ENCODE measurements around the gene PTBP2.

Gene PTBP2

GRCh38 chr1:96825231-96825630 lies 103.6 kb downstream of the PTBP2 start:
- Histone ChIP-seq H3K36me3 (ENCODE audit: control insufficient read depth in 1 of 2, insufficient read depth in 2 of 2, low read length in 2 of 2) (peaks cover 0 to 3% of the 10 kb centered on the region in 2 donors), H3K27ac (ENCODE audit: low read length) (no peak overlapping the region), H3K4me3 (ENCODE audit: low read depth in 1 of 2, low read length in 2 of 2) (no peak overlapping the region), H3K27me3 (ENCODE audit: low read depth, low read length) (no peaks in the 10 kb centered on the region), H3K4me1 (ENCODE audit: control insufficient read depth in 1 of 2, insufficient read depth in 2 of 2, low read length in 2 of 2) (peaks cover 0 to 1% of the 10 kb centered on the region in 2 donors), H3K9me3 (ENCODE audit: control insufficient read depth in 1 of 2, low read length in 2 of 2) (no peaks in the 10 kb centered on the region)

- Histone ChIP-seq H3K4me3 (ENCODE audit: low read depth in 1 of 2, low read length in 2 of 2) (no peak overlapping the region), H3K4me1 (ENCODE audit: control insufficient read depth in 1 of 2, insufficient read depth in 2 of 2, low read length in 2 of 2) (no peaks in the 10 kb centered on the region), H3K36me3 (ENCODE audit: control insufficient read depth in 1 of 2, insufficient read depth in 2 of 2, low read length in 2 of 2) (peaks cover 0 to 3% of the 10 kb centered on the region in 2 donors), H3K9me3 (ENCODE audit: control insufficient read depth in 1 of 2, low read length in 2 of 2) (no peaks in the 10 kb centered on the region), H3K27ac (ENCODE audit: low read length) (no peak overlapping the region), H3K27me3 (ENCODE audit: low read depth, low read length) (no peaks in the 10 kb centered on the region)
Measured at GRCh38 chr1:96825950-96826576, 104.5 kb downstream of the PTBP2 start.

- Histone ChIP-seq H3K9me3 (ENCODE audit: control insufficient read depth in 1 of 2, low read length in 2 of 2) (no peaks in the 10 kb centered on the region), H3K4me3 (ENCODE audit: low read depth in 1 of 2, low read length in 2 of 2) (no peak overlapping the region), H3K4me1 (ENCODE audit: control insufficient read depth in 1 of 2, insufficient read depth in 2 of 2, low read length in 2 of 2) (peaks cover 0 to 10% of the 10 kb centered on the region in 2 donors), H3K27me3 (ENCODE audit: low read depth, low read length) (no peaks in the 10 kb centered on the region), H3K27ac (ENCODE audit: low read length) (no peak overlapping the region), H3K36me3 (ENCODE audit: control insufficient read depth in 1 of 2, insufficient read depth in 2 of 2, low read length in 2 of 2) (no peaks in the 10 kb centered on the region)
Measured at GRCh38 chr1:96833376-96833775, 111.8 kb downstream of the PTBP2 start.

- H3K27ac ChIP-seq (ENCODE audit: low read length), result no peak overlapping the region
- H3K4me1 ChIP-seq (ENCODE audit: control insufficient read depth in 1 of 2, insufficient read depth in 2 of 2, low read length in 2 of 2), result peaks cover 0 to 10% of the 10 kb centered on the region in 2 donors
- H3K27me3 ChIP-seq (ENCODE audit: low read depth, low read length), result no peaks in the 10 kb centered on the region
Measured at GRCh38 chr1:96834986-96835385, 113.4 kb downstream of the PTBP2 start.

GRCh38 chr1:96837057-96837780 lies 115.6 kb downstream of the PTBP2 start:
- H3K4me3 ChIP-seq (ENCODE audit: low read depth in 1 of 2, low read length in 2 of 2), result peak overlapping the region in 1 of 2 donors; percentile 17
- no peaks in the 10 kb centered on the region for H3K36me3 ChIP-seq (ENCODE audit: control insufficient read depth in 1 of 2, insufficient read depth in 2 of 2, low read length in 2 of 2)
- no peaks in the 10 kb centered on the region for H3K27me3 ChIP-seq (ENCODE audit: low read depth, low read length)
- H3K4me1 ChIP-seq (ENCODE audit: control insufficient read depth in 1 of 2, insufficient read depth in 2 of 2, low read length in 2 of 2), result peaks cover 0 to 10% of the 10 kb centered on the region in 2 donors
- no peaks in the 10 kb centered on the region for H3K9me3 ChIP-seq (ENCODE audit: control insufficient read depth in 1 of 2, low read length in 2 of 2)
- H3K27ac ChIP-seq (ENCODE audit: low read length), result peak overlapping the region; percentile 1

More at GRCh38 chr1:96834986-96835385, 113.4 kb downstream of the PTBP2 start:
- Histone ChIP-seq H3K4me3 (ENCODE audit: low read depth in 1 of 2, low read length in 2 of 2) (no peak overlapping the region), H3K9me3 (ENCODE audit: control insufficient read depth in 1 of 2, low read length in 2 of 2) (no peaks in the 10 kb centered on the region), H3K36me3 (ENCODE audit: control insufficient read depth in 1 of 2, insufficient read depth in 2 of 2, low read length in 2 of 2) (no peaks in the 10 kb centered on the region)

GRCh38 chr1:96837781-96838216 lies 116.2 kb downstream of the PTBP2 start:
- Histone ChIP-seq H3K9me3 (ENCODE audit: control insufficient read depth in 1 of 2, low read length in 2 of 2) (no peaks in the 10 kb centered on the region), H3K36me3 (ENCODE audit: control insufficient read depth in 1 of 2, insufficient read depth in 2 of 2, low read length in 2 of 2) (no peaks in the 10 kb centered on the region), H3K27me3 (ENCODE audit: low read depth, low read length) (no peaks in the 10 kb centered on the region), H3K4me3 (ENCODE audit: low read depth in 1 of 2, low read length in 2 of 2) (no peak overlapping the region), H3K4me1 (ENCODE audit: control insufficient read depth in 1 of 2, insufficient read depth in 2 of 2, low read length in 2 of 2) (peaks cover 0 to 10% of the 10 kb centered on the region in 2 donors), H3K27ac (ENCODE audit: low read length) (no peak overlapping the region)

- Histone ChIP-seq H3K9me3 (ENCODE audit: control insufficient read depth in 1 of 2, low read length in 2 of 2) (no peaks in the 10 kb centered on the region), H3K4me1 (ENCODE audit: control insufficient read depth in 1 of 2, insufficient read depth in 2 of 2, low read length in 2 of 2) (peaks cover 0 to 13% of the 10 kb centered on the region in 2 donors), H3K4me3 (ENCODE audit: low read depth in 1 of 2, low read length in 2 of 2) (no peak overlapping the region), H3K36me3 (ENCODE audit: control insufficient read depth in 1 of 2, insufficient read depth in 2 of 2, low read length in 2 of 2) (no peaks in the 10 kb centered on the region), H3K27ac (ENCODE audit: low read length) (no peak overlapping the region), H3K27me3 (ENCODE audit: low read depth, low read length) (no peaks in the 10 kb centered on the region)
Measured at GRCh38 chr1:96840396-96840795, 118.8 kb downstream of the PTBP2 start.

- Histone ChIP-seq H3K9me3 (ENCODE audit: control insufficient read depth in 1 of 2, low read length in 2 of 2) (no peaks in the 10 kb centered on the region), H3K27me3 (ENCODE audit: low read depth, low read length) (no peaks in the 10 kb centered on the region), H3K4me1 (ENCODE audit: control insufficient read depth in 1 of 2, insufficient read depth in 2 of 2, low read length in 2 of 2) (peaks cover 0 to 13% of the 10 kb centered on the region in 2 donors), H3K36me3 (ENCODE audit: control insufficient read depth in 1 of 2, insufficient read depth in 2 of 2, low read length in 2 of 2) (no peaks in the 10 kb centered on the region), H3K27ac (ENCODE audit: low read length) (no peak overlapping the region), H3K4me3 (ENCODE audit: low read depth in 1 of 2, low read length in 2 of 2) (no peak overlapping the region)
Measured at GRCh38 chr1:96842215-96842614, 120.6 kb downstream of the PTBP2 start.

GRCh38 chr1:96843196-96843595 lies 121.6 kb downstream of the PTBP2 start:
- Histone ChIP-seq H3K4me1 (ENCODE audit: control insufficient read depth in 1 of 2, insufficient read depth in 2 of 2, low read length in 2 of 2) (peaks cover 0 to 3% of the 10 kb centered on the region in 2 donors), H3K27me3 (ENCODE audit: low read depth, low read length) (no peaks in the 10 kb centered on the region)

GRCh38 chr1:96843601-96844000 lies 122.0 kb downstream of the PTBP2 start:
- H3K27ac ChIP-seq (ENCODE audit: low read length), result no peak overlapping the region
- H3K9me3 ChIP-seq (ENCODE audit: control insufficient read depth in 1 of 2, low read length in 2 of 2), result no peaks in the 10 kb centered on the region
- no peak overlapping the region for H3K4me3 ChIP-seq (ENCODE audit: low read depth in 1 of 2, low read length in 2 of 2)
- H3K36me3 ChIP-seq (ENCODE audit: control insufficient read depth in 1 of 2, insufficient read depth in 2 of 2, low read length in 2 of 2), result no peaks in the 10 kb centered on the region
- peaks cover 0 to 3% of the 10 kb centered on the region in 2 donors for H3K4me1 ChIP-seq (ENCODE audit: control insufficient read depth in 1 of 2, insufficient read depth in 2 of 2, low read length in 2 of 2)
- H3K27me3 ChIP-seq (ENCODE audit: low read depth, low read length), result no peaks in the 10 kb centered on the region

More at GRCh38 chr1:96843196-96843595, 121.6 kb downstream of the PTBP2 start:
- Histone ChIP-seq H3K27ac (ENCODE audit: low read length) (no peak overlapping the region), H3K36me3 (ENCODE audit: control insufficient read depth in 1 of 2, insufficient read depth in 2 of 2, low read length in 2 of 2) (no peaks in the 10 kb centered on the region), H3K4me3 (ENCODE audit: low read depth in 1 of 2, low read length in 2 of 2) (no peak overlapping the region), H3K9me3 (ENCODE audit: control insufficient read depth in 1 of 2, low read length in 2 of 2) (no peaks in the 10 kb centered on the region)

- H3K27me3 ChIP-seq (ENCODE audit: low read depth, low read length), result no peaks in the 10 kb centered on the region
- H3K27ac ChIP-seq (ENCODE audit: low read length), result no peak overlapping the region
- H3K9me3 ChIP-seq (ENCODE audit: control insufficient read depth in 1 of 2, low read length in 2 of 2), result no peaks in the 10 kb centered on the region
- peaks cover 0 to 3% of the 10 kb centered on the region in 2 donors for H3K4me1 ChIP-seq (ENCODE audit: control insufficient read depth in 1 of 2, insufficient read depth in 2 of 2, low read length in 2 of 2)
- no peaks in the 10 kb centered on the region for H3K36me3 ChIP-seq (ENCODE audit: control insufficient read depth in 1 of 2, insufficient read depth in 2 of 2, low read length in 2 of 2)
- H3K4me3 ChIP-seq (ENCODE audit: low read depth in 1 of 2, low read length in 2 of 2), result no peak overlapping the region
Measured at GRCh38 chr1:96845464-96845863, 123.9 kb downstream of the PTBP2 start.
